ENCODE data around the gene ATXN3. TPM values are rescaled to one million over a fixed set of nuclear protein-coding genes. Genes with fewer than 3 reads are reported as not detected.

Gene ATXN3
- total RNA-seq, 4 donors from 2014 or later: 47.5 to 166 (median 121) TPM

- no peaks in the 10 kb centered on the region for H3K36me3 ChIP-seq
- intact Hi-C loops (cut with DNase I; ENCODE audit: low total_unique reads): no loop called here
- no peak for TF ChIP-seq CTCF (IDR thresholded peaks at IDR 0.05)
Observed at GRCh38 chr14:92009604-92010003, 96.8 kb downstream of the ATXN3 start.

More at GRCh38 chr14:92009604-92010003, 96.8 kb downstream of the ATXN3 start:
- Histone ChIP-seq H3K27me3 (no peaks in the 10 kb centered on the region), H3K9me3 (no peaks in the 10 kb centered on the region), H3K4me3 (no peak overlapping the region), H3K4me1 (no peaks in the 10 kb centered on the region), H3K27ac (no peak overlapping the region)
- DNase-seq: no peak

Other genes starting within 250 kb of the ATXN3 start
- 10 to 100 TPM; 25.4 to 79.1 (median 36.5) TPM for gene TC2N, start 239.0 kb downstream of the ATXN3 start, total RNA-seq
- gene FBLN5, start 158.9 kb downstream of the ATXN3 start, total RNA-seq: 100 to 1,000 TPM in 2 of 4 donors, 10 to 100 TPM in 2; 48.0 to 304 (median 165) TPM
- gene TRIP11, start 66.5 kb downstream of the ATXN3 start, total RNA-seq: 10 to 100 TPM; 17.1 to 68.7 (median 47.7) TPM
- 100 to 1,000 TPM in 1 of 4 donors, 10 to 100 TPM in 3; 54.1 to 119 (median 79.5) TPM for gene NDUFB1, start 15.1 kb upstream of the ATXN3 start, total RNA-seq
- gene CPSF2, start 15.4 kb upstream of the ATXN3 start, total RNA-seq: 10 to 100 TPM; 10.8 to 51.5 (median 38.9) TPM
- under 1 TPM in 2 of 4 donors, not detected in 2; 0.35 to 0.49 TPM for gene SLC24A4, start 216.6 kb upstream of the ATXN3 start, total RNA-seq